ENCODE results near the gene UGT1A8. TPM values are rescaled to one million over a fixed set of nuclear protein-coding genes. Genes with fewer than 3 reads are reported as not detected.

The UGT1A8 gene
- total and polyA plus RNA-seq, 2 experiments from 2014 or later = 0.45 TPM; not detected in 1

GRCh38 chr2:233811087-233811486 lies 193.7 kb downstream of the UGT1A8 start (continued):
- TF ChIP-seq ZNF331 (CRISPR knock-in tag; IDR thresholded peaks at IDR 0.05; ENCODE audit: low read depth) = no peak

GRCh38 chr2:233811732-233812131 lies 194.3 kb downstream of the UGT1A8 start:
- H3K4me1 Mint-ChIP-seq = no peaks in the 10 kb centered on the region
- no peaks in the 10 kb centered on the region for H3K4me1 ChIP-seq (ENCODE audit: insufficient read depth)

More at GRCh38 chr2:233811732-233812131, 194.3 kb downstream of the UGT1A8 start:
- no peak overlapping the region for H3K4me3 ChIP-seq
- DNase-seq (ENCODE audit: low spot score) = no peak
- Mint-ChIP-seq H3K9me3 (peaks cover 5% of the 10 kb centered on the region; the same call in 2 of the 3 replicates), H3K27ac (no peak overlapping the region), H3K27me3 (ENCODE audit: insufficient read depth, low read depth, poor library complexity) (peaks cover 2% of the 10 kb centered on the region), H3K36me3 (ENCODE audit: low read depth) (no peaks in the 10 kb centered on the region), H3K4me3 (no peak overlapping the region)
- no peaks in the 10 kb centered on the region for H4K20me1 ChIP-seq (replicated peaks; ENCODE audit: insufficient read depth)
- H3F3A ChIP-seq (replicated peaks; ENCODE audit: low read depth) = no peaks in the 10 kb centered on the region
- peaks cover 6% of the 10 kb centered on the region for H3K9me2 ChIP-seq (ENCODE audit: insufficient read depth)
- H3K27ac ChIP-seq (ENCODE audit: low read depth) = no peak overlapping the region
- no peak overlapping the region for H3K4me2 ChIP-seq
- no peaks in the 10 kb centered on the region for H3K36me3 ChIP-seq (ENCODE audit: insufficient read depth)
- no peaks in the 10 kb centered on the region for H3K27me3 ChIP-seq (ENCODE audit: insufficient read depth)
- no peak for ATAC-seq
- no peak overlapping the region for H2AFZ ChIP-seq
- H3K79me2 ChIP-seq (replicated peaks; ENCODE audit: insufficient read depth) = no peaks in the 10 kb centered on the region
- no peak for TF ChIP-seq CREB1 (CRISPR knock-in tag; IDR thresholded peaks at IDR 0.05; ENCODE audit: low read depth)
- TF ChIP-seq CTCF (conservative IDR thresholded peaks at IDR 0.05; ENCODE audit: low read depth in 2 of 2) = no peak
- no peak for TF ChIP-seq ETS1 (IDR thresholded peaks at IDR 0.05)
- no peak for TF ChIP-seq STAT1 (IDR thresholded peaks at IDR 0.05; ENCODE audit: unreplicated experiment)
- TF ChIP-seq EZH2 (IDR thresholded peaks at IDR 0.05; ENCODE audit: low read depth, unreplicated experiment) = no peak
- TF ChIP-seq REST (IDR thresholded peaks at IDR 0.05; ENCODE audit: unreplicated experiment) = no peak
- TF ChIP-seq ZNF462 (CRISPR knock-in tag; IDR thresholded peaks at IDR 0.05) = no peak
- no peak for TF ChIP-seq EZH2phosphoT487 (IDR thresholded peaks at IDR 0.05; ENCODE audit: unreplicated experiment)
- no peak for TF ChIP-seq JUNB (IDR thresholded peaks at IDR 0.05; ENCODE audit: unreplicated experiment)
- no peak for TF ChIP-seq ZNF331 (CRISPR knock-in tag; IDR thresholded peaks at IDR 0.05; ENCODE audit: low read depth)
- no peak for TF ChIP-seq POLR2AphosphoS5 (IDR thresholded peaks at IDR 0.05; ENCODE audit: low read depth)
